ENCODE measurements around the gene CSNK1A1.
"Not testable (repeated sequence)": the region's sequence is repeated elsewhere in the genome, so short reads cannot be mapped to it uniquely, and the experiment has no call there.

The CSNK1A1 gene

DNA sequence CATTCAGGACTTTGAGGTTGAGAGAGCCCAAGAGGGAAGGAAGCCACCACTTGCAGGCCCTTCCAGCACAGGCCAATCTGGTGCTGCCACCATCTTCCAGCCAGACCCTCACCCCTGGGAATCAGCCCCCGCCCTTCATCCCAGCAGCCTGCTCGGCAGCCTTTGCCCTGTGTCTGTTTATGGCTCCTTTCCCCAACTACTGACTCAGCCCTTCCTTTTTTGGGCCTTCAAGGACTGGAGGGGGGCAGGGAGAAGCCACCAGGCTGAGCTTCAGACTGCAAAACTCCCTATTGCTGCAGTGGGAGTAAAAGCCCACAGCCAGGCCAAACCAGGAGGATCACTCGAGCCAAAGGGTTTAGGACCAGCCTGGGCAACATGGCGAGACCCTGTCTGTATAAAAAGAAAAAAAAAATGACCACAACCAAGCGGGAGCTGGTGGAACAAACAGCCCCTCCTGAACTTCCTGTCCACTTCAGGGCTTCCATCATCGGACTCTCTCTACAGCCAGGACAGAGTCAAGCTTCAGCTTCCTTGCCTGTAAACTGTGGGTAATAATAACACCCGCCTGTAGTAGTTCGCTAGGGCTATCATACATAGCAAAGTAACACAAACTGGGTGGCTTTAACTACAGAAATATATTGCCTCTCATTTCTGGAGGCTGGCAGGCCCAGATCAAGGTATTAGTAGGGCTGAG, 86.3 kb downstream of the CSNK1A1 start:
- in situ Hi-C loops (cut with MboI; ENCODE audit: low sequenced_read_pairs) = no loop called here

DNA sequence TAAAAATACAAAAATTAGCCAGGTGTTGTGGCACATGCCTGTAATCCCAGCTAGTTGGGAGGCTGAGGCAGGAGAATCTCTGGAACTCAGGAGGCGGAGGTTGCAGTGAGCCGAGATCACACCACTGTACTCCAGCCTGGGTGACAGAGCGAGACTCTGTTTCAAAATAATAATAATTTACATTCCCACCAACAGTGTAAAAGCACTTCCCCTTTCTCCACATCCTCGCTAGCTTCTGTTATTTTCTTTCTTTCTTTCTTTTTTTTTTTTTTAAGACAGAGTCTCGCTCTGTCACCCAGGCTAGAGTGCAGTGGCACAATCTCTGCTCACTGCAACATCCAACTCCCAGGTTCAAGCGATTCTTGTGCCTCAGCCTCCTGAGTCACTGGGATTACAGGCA, 89.3 kb downstream of the CSNK1A1 start:
- in situ Hi-C loops (cut with MboI; ENCODE audit: low sequenced_read_pairs) = not testable (repeated sequence)

DNA sequence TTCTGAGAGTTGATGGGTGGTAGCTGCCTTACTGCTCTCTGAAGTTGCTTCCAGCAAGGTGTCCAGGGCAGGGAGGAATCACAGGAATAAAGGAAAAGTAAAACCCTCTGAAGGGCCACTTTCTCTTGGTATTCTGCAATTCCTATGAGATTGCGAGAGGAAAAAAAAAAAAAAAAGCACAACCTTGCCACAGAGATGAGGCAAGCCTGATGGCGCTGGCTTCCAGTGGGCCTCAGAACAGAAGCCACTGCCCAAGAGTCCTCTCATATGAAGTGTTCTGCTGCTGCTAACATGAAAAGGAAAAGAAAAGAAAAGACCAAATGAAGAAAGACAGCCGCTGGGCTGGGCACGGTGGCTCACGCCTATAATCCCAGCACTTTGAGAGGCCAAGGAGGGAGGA, 91.3 kb downstream of the CSNK1A1 start:
- in situ Hi-C loops (cut with MboI; ENCODE audit: low sequenced_read_pairs) = no loop called here

DNA sequence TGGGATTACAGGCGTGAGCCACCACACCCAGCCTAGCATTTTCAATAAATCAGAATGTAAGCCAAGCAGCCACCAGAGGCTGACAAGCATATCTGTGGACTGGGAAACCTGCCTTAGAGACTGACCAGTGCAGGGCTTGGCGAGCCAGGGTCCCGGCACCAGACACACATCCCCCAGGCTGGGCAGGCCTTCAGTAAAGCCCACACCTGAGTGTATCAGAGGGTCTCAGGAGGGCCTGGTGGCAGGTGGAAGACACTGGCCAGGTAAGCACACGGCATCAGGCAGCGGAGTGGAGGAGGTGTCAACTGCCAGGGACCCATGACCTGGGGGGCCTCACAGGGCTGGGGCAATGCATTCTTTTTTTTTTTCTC, 93.9 kb downstream of the CSNK1A1 start:
- in situ Hi-C loops (cut with MboI; ENCODE audit: low sequenced_read_pairs) = no loop called here

DNA sequence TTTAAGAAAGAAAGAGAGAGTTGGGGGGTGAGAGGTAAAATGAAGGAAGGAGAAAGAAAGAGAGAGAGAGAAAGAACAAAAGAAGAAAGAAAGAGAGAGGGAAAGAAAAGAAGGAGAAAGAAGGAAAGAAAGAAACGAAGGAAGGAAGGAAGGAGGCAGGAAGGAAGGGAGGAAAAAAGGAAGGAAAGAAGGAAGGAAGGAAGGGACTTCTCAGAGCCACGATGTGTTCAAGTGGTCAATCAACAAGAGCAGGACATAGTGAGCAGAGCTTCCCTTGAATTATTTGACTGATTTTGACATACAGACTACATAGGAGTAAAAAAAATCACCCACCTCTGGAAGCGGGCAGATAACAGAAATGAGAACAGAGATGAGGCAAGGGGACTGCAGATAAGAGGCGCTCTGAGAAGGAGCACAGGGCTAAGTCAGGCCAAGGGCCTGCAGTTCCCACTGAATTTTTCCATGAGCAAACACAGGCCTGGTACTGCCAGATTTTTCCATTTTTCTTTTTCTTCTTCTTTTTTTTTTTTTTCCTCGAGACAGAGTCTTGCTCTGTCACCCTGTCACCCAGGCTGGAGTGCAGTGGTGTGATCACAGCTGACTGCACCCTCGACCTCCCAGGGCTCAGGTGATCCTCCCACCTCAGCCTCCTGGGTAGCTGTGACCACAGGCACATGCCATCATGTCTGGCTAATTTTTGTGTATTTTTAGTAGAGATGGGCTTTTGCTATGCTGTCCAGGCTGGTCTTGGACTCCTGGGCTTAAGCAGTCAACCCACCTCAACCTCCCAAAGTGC, 94.4 kb downstream of the CSNK1A1 start:
- in situ Hi-C loops (cut with MboI; ENCODE audit: low sequenced_read_pairs) = no loop called here

DNA sequence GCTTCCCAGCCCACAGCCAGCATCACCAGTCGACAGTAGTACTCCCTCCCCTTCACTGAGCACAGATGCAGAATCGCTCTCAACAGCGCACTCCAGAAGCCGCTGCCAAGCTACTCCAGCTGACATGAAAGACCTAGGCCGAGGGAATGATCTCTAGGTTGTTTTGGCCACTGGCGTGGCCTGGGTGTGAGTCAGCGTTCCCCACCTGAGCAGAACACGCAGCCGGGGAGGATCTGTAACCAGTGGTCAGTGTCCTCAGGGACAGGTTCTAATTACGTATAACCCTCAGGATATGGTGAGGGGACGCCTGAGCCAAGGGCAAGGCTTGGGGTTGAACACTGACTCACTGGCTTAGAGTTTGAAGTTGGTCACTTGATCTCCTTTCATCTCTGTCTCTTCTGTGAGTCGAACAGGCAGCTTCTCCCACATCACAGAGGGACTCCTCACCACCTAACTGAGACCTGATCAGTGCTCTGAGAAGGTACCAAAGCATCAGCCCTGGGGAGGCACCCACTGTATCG, 95.3 kb downstream of the CSNK1A1 start:
- in situ Hi-C loops (cut with MboI; ENCODE audit: low sequenced_read_pairs) = no loop called here

DNA sequence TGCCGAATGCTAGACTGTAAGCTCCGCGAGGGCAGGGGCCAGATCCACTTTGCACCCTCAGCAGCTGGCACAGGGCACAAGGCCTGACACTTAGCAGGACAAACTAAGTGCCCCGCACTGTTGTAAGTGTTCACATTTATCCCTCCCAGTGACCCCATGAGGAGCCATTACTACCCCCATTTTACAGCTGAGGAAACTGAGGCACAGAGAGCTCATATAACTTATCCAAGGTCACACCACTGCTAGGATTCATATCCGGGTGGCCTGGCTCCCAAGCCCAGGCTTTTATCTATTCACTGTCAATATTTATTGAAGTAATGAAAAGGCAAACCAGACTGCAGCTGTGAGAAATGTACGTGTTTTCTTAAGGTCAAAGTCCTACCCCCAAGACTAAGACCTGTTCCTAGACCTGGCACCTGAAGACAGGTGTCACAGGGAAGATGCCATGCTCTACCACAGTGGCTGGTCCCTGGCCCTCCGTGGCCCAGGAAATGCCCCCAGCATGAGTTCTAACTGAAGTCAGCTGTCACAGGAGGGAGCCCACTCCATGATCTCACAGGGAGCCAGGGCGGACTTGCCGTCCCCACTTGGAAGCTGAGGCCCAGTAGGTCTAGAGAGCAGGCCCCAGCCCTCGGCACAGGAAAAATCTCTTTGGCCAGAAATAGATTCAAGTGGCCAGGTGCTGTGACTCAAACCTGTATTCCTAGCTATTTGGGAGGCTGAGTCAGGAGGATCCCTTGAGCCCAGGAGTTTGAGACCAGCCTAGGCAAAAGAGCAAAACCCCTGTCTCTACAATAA, 97.4 kb downstream of the CSNK1A1 start:
- in situ Hi-C loops (cut with MboI; ENCODE audit: low sequenced_read_pairs) = no loop called here

DNA sequence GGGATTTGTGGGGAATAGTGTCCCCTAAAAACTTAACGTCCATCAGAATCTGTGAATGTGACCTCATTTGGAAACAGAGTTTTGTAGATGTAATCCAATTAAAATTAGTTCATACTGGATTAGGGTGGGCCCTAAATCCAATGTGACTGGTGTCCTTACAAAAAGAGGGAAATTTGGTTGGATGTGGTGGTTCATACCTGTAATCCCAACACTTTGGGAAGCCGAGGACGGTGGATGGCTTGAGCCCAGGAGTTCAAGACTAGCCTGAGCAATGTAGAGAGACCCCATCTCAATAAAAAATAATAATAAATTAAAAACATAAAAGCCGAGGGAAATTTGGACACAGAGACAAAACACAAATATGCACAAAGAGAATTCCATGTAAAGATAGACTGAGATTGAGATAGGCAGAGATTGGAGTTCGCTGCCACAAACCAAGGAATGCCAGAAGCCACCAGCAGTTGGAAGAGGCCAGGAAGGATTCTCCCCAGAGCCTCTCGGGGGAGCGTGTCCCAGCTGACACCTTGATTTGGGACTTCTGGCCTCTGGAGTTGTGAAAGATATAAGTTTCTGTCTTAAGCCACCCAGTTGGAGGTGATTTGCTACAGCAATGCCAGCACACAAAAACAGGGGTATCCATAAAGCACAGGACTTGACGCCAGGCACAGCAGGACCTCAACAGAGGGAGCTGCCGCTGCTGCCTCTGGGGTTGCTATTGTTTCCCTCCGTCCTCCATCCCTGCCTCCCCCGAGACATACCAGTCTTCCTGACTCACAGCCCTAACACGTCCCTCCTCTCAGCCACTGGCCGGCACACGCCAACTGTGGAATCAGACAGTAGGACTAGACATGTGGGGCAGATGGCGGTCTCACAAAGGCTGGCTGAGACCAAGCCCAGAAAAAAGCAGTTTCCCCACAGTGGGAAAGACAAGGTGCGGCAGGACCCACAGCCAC, 98.3 kb downstream of the CSNK1A1 start:
- in situ Hi-C loops (cut with MboI; ENCODE audit: low sequenced_read_pairs) = no loop called here

DNA sequence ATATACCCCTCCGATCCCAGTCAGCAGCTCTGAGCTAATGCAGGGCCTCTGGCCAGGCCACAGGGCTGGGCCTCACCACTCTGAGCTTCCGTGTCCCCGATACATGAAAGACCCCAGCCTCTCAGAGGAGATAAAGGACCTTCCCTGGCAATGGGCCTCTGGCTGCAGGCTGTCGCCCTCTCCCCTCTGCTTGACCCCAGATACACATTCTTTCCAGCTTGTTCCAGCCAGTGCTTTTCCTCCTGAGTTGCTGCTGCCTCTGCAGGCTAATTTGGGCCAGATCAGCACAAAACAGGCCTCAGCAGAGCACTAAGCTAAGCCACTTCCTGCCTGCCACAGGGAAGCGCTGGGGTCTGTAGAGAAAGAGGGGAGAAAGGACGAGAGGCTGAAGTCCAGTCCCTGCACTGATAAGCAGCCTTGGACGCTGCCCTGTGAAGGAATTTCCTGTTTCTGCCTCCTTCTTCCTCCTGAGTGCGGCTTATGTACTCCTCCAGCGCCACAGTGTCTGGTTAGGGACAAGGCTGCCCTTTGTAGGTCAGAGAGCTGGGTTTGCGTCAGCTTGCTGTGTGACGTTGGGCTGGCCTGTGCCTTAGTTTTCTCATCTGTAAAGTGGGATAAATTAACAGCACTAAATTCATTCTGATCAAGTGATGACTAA, 99.1 kb downstream of the CSNK1A1 start:
- in situ Hi-C loops (cut with MboI; ENCODE audit: low sequenced_read_pairs) = no loop called here

DNA sequence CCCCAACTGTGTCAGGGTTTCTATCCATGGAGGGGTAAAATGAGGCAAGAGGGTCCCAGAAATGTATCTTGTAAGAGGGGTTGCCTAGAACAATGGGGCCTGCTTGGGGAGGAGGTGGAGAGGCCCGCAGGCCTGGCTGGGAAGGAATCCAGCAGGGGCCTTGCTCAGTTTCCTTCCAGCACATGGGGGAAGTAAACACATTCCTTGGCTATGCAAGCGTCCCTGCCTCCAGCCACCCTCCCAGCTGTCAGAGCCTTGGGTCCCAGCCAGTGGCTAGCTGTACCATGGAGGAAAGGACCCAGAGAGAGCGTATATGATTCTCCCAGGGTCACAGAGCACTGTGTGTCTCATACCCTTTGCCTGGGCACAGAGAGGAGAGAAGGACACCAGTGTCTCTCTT, 101.0 kb downstream of the CSNK1A1 start:
- in situ Hi-C loops (cut with MboI; ENCODE audit: low sequenced_read_pairs) = no loop called here

DNA sequence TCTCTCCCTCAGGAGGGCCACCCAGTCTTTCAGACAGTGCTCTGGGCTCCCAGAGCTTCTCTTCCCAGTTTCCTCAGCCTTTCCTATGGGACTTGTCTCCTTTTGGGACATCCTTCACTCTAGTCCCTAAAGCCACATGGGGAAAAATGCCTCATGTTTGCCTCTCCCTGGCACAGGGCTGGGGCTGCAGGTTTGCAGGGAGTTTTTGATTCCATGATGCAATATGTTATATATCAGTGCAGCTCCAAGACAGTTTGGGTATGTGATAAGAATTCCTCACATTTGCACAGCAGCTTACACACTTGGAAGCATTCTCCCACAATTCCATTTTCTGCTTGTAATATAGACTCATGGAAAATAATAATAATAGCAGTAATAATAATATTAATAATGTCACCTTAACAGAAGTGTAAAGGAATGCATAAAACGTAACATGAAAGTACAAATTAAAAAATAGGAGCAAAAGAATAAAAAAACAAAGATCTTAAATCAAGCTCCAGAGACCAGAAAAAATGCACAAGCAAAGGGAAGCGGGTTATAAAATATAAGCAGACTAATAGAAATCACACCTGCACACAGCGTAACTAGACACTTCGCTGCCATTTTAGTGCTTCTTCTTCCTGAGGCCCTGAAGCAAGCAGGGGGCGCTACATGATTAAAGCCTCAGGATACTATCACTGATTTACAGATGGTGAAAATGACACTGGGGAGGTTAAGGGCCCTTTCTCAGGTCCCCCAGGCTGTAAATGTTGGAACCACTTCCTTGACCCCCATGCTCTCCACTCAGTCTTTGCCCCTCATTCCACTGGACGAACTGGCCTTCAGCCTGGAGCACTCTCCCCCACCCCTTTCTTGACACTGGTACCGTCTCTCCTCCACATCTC, 102.2 kb downstream of the CSNK1A1 start:
- in situ Hi-C loops (cut with MboI; ENCODE audit: low sequenced_read_pairs) = no loop called here

DNA sequence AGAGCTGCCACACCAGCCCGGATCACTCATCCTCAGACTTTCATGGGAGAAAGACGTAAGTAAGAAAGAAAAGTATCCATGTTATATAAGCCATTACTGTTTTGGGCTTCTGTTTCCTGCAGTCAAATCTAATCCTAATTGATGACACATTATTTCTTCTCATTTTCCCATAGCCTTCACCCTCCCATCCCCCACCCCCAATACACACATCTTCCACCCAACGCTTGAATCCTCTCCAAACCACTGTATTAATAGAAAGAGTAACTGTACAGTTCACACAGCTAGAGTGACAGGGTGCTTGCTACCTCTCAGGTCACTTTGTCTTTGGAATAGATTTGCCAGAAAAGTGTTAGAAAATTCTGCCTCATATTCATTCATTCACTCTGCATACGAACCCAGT, 102.8 kb downstream of the CSNK1A1 start:
- in situ Hi-C loops (cut with MboI; ENCODE audit: low sequenced_read_pairs) = no loop called here

DNA sequence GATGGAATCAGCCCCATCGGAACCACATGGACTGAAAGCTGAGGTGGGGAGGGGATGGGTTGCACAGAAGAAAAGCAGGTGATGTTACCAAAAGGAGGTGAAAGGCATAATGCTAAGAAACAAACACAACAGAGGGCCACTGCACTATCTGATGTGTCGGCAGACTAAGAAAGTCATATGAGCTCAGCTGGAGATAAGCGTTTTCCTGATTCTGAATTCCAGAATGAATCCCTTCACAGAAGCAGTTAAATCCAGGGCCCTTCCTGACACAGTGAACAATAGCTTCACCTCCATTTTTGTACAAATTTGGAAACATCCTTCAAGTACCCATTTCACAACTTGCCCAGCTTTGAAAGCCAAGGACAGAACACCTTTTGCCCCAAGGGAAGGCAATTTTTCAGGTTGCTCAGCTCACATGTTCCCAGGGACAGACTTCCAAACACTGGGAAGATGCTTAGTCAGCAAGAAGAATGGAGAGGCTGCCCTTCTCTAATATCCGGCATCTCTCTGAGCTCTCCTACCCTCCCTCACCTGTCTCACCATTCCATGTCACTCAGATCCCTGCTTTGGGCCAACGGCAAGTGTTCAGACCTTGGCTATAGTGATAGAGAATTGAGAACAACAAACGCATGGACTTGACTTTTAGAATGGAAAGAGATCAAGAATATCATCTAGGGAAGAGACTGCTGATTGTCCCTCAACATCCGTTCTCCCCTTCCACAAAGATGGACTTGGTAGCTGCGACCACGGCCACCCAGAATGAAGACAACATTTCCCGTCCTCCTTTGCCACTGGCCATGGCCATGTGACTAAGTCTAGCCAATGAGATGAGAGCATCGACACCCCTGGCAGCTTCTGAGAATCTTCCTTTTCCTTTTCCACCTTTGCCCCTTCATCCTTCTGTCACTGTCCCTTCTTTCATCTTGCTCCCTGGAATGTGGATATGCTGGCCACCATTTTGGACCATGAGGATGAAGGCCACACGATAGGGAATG, 103.6 kb downstream of the CSNK1A1 start:
- in situ Hi-C loops (cut with MboI; ENCODE audit: low sequenced_read_pairs) = no loop called here

DNA sequence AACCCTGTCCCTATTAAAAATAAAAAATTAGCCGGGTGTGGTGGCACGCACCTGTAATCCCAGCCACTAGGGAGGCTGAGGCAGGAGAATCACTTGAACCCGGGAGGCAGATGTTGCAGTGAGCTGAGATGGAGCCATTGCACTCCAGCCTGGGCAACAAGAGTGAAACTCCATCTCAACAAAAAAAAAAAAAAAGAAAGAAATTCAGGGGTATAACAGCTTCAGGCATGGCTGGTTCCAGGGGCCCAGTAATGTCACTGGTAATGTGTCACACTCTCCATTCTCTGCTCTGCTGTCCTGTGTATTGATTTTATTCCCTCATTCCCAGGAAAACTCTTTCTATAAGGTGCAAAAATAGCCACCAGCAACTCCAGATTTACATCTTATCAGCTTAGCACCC, 104.4 kb downstream of the CSNK1A1 start:
- in situ Hi-C loops (cut with MboI; ENCODE audit: low sequenced_read_pairs) = not testable (repeated sequence)

DNA sequence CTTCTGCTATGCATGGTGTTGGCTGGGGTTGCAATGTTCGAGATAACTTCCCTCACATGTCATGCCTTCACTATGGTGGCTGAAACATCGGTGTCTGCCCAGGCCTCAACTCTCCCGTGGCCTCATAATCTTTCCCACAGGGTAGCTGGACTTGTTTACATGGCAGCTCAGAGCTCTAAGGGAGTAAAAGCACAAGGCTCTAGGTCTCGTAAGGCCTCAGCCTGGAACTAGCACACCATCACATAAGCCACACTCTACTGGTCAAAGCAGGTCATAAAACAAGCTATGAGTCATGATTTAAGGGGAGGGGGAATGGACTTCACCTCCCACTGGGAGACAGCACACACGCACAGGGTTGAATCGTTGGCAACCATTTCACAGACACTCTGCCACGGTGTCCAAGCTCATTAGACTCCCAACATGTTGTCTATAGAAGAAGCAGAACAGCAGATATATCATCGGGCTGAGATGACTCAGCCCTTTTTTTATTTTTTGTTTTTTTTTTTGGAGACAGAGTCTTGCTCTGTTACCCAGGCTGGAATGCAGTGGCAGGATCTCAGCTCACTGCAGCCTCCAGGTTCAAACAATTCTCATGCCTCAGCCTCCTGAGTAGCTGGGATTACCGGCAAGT, 105.4 kb downstream of the CSNK1A1 start:
- in situ Hi-C loops (cut with MboI; ENCODE audit: low sequenced_read_pairs) = no loop called here

DNA sequence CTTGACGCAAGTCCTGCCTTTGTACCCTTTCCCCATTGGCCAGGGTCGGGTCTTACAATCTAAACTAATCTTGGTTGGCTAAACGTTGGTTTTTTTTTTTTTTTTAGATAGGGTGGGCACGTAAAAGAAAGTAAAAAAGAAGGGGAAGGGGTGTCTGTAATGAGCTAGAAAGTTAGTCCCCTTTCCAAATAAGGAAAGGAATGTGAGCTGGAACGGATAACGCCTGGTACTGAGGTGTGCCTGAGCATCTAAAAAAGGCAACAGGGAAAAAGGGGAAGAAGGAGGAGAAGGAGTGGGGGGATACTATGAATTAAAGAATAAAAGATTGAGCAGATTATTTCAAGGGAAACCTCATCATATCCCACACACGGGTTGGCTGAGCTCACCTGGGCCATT, 105.9 kb downstream of the CSNK1A1 start:
- in situ Hi-C loops (cut with MboI; ENCODE audit: low sequenced_read_pairs) = no loop called here

DNA sequence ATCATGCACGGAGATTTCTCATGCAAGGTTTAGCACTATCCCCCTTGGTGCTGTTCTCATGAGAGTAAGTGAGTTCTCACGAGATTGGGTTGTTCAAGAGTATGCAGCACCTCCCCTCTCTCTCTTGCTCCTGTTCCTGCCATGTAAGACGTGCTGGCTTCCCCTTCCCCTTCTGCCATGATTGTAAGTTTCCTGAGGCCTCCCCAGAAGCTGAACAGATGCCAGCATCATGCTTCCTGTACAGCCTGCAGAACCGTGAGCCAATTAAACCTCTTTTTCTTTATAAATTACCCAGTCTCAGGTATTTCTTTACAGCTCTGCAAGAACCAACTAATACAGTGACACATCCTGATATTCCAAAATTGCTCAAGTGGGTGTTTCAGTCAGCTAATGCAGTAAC, 106.8 kb downstream of the CSNK1A1 start:
- in situ Hi-C loops (cut with MboI; ENCODE audit: low sequenced_read_pairs) = not testable (repeated sequence)

Measured in HL-60/S4 treated with retinoic acid at 250 ng/mL for 4 days and 3 days (cell line).